Activated T-cell treated with anti-CD3 and anti-CD28 coated beads, Interleukin-2, amount 50 U/mL, for 72 hours (primary cell): Measurements from ENCODE around the gene AKR1C1. TPM values are rescaled to one million over a fixed set of nuclear protein-coding genes. Genes with fewer than 3 reads are reported as not detected.
"Not testable (repeated sequence)": the region's sequence is repeated elsewhere in the genome, so short reads cannot be mapped to it uniquely, and the experiment has no call there.

Source experiments
- ATAC-seq, 2 donors: fragments of 150-1000 bp; cut with Tn5 transposase; replicated peaks in 1 of 2; 2 replicates each; pipeline ENCODE4 v1.10.0; 2021; ENCODE audit warnings: moderate library complexity in 2 of 2, mild to moderate bottlenecking in 1 of 2
- DNase-seq, 2 donors: peaks; one replicate each; pipeline ENCODE4 v3.0.0; 2021 to 2022; ENCODE audit warnings: mixed read lengths in 1 of 2
- H3K27ac Mint-ChIP-seq: one replicate; pipeline ENCODE4 v1.8.0; 2022; ENCODE audit warnings: mild to moderate bottlenecking, moderate library complexity, mixed read lengths
- H3K27me3 Mint-ChIP-seq: one replicate; pipeline ENCODE4 v1.8.0; 2022; ENCODE audit warnings: low read depth, mixed read lengths
- H3K36me3 Mint-ChIP-seq, 2 donors: one replicate each; pipeline ENCODE4 v1.8.0; 2022; ENCODE audit warnings: mixed read lengths in 2 of 2, mild to moderate bottlenecking in 1 of 2; ENCODE audit not compliant: insufficient read depth in 2 of 2
- H3K4me1 Mint-ChIP-seq: one replicate; pipeline ENCODE4 v1.8.0; 2022; ENCODE audit warnings: low read depth, mixed read lengths
- H3K4me3 Mint-ChIP-seq, 2 donors: one replicate each; pipeline ENCODE4 v1.8.0; 2022; ENCODE audit warnings: mild to moderate bottlenecking in 2 of 2, mixed read lengths in 2 of 2, moderate library complexity in 2 of 2
- H3K9me3 Mint-ChIP-seq, 2 donors: one replicate each; pipeline ENCODE4 v1.8.0; 2022; ENCODE audit warnings: mixed read lengths in 2 of 2
- total RNA-seq, 2 donors: library from RNA; stranded (reverse); gene quantifications; one replicate each; pipeline ENCODE4 v1.2.3, GENCODE V29; 2022

The AKR1C1 gene
- total RNA-seq, 2 donors from 2014 or later = 0.60 to 2.7 TPM

- H3K27ac Mint-ChIP-seq, ATAC-seq, H3K9me3 Mint-ChIP-seq, H3K4me3 Mint-ChIP-seq, H3K27me3 Mint-ChIP-seq, DNase-seq, H3K4me1 Mint-ChIP-seq, H3K36me3 Mint-ChIP-seq: not testable (repeated sequence)
Observed at GRCh38 chr10:5019770-5020612, 56.8 kb downstream of the AKR1C1 start.

- not testable (repeated sequence) for ATAC-seq, H3K36me3 Mint-ChIP-seq, H3K4me1 Mint-ChIP-seq, H3K4me3 Mint-ChIP-seq, DNase-seq, H3K9me3 Mint-ChIP-seq, H3K27me3 Mint-ChIP-seq, H3K27ac Mint-ChIP-seq
Observed at GRCh38 chr10:5021624-5022290, 58.5 kb downstream of the AKR1C1 start.

GRCh38 chr10:5023177-5023805 lies 60.1 kb downstream of the AKR1C1 start:
- DNase-seq (no peak), ATAC-seq (no peak)
- Mint-ChIP-seq H3K27me3 (peaks cover 8% of the 10 kb centered on the region), H3K9me3 (no peaks in the 10 kb centered on the region), H3K4me1 (no peaks in the 10 kb centered on the region), H3K4me3 (no peak overlapping the region), H3K27ac (no peak overlapping the region), H3K36me3 (no peaks in the 10 kb centered on the region)

GRCh38 chr10:5025461-5025881 lies 62.3 kb downstream of the AKR1C1 start:
- H3K27ac Mint-ChIP-seq, H3K4me3 Mint-ChIP-seq, H3K9me3 Mint-ChIP-seq, H3K27me3 Mint-ChIP-seq, H3K4me1 Mint-ChIP-seq, DNase-seq, ATAC-seq, H3K36me3 Mint-ChIP-seq: not testable (repeated sequence)

GRCh38 chr10:5030989-5031388 lies 67.8 kb downstream of the AKR1C1 start:
- H3K36me3 Mint-ChIP-seq = peaks cover 8 to 13% of the 10 kb centered on the region in 2 donors
- H3K27ac Mint-ChIP-seq = no peak overlapping the region
- no peak for ATAC-seq
- H3K4me3 Mint-ChIP-seq = no peak overlapping the region
- no peak for DNase-seq
- H3K9me3 Mint-ChIP-seq = peaks cover 13% of the 10 kb centered on the region in 2 donors
- peaks cover 4% of the 10 kb centered on the region for H3K27me3 Mint-ChIP-seq
- no peaks in the 10 kb centered on the region for H3K4me1 Mint-ChIP-seq

- not testable (repeated sequence) for DNase-seq, H3K4me1 Mint-ChIP-seq, H3K4me3 Mint-ChIP-seq, H3K27ac Mint-ChIP-seq, ATAC-seq, H3K27me3 Mint-ChIP-seq
- Mint-ChIP-seq H3K36me3 (peaks cover 8 to 13% of the 10 kb centered on the region in 2 donors), H3K9me3 (peaks cover 13% of the 10 kb centered on the region in 2 donors)
Observed at GRCh38 chr10:5031588-5031987, 68.4 kb downstream of the AKR1C1 start.

GRCh38 chr10:5032444-5032843 lies 69.2 kb downstream of the AKR1C1 start:
- not testable (repeated sequence) for H3K27me3 Mint-ChIP-seq

More at GRCh38 chr10:5032444-5032843, 69.2 kb downstream of the AKR1C1 start:
- ATAC-seq, H3K4me3 Mint-ChIP-seq, DNase-seq, H3K27ac Mint-ChIP-seq, H3K4me1 Mint-ChIP-seq: not testable (repeated sequence)
- H3K9me3 Mint-ChIP-seq = peaks cover 13% of the 10 kb centered on the region in 2 donors
- H3K36me3 Mint-ChIP-seq = peaks cover 8 to 13% of the 10 kb centered on the region in 2 donors

Other genes with a start within 250 kb of the AKR1C1 start
- 1 to 10 TPM; 1.7 to 10.0 TPM for gene AKR1E2, start 137.2 kb upstream of the AKR1C1 start, total RNA-seq
- gene AKR1C2, start 40.4 kb downstream of the AKR1C1 start, total RNA-seq = under 1 TPM in 1 of 2 donors, not detected in 1; 0.22 TPM
- under 1 TPM; 0.44 to 0.96 TPM for gene AKR1C3, start 131.0 kb downstream of the AKR1C1 start, total RNA-seq
- gene AKR1C8, start 221.7 kb downstream of the AKR1C1 start, total RNA-seq = not detected
- gene AKR1C4, start 233.4 kb downstream of the AKR1C1 start, total RNA-seq = not detected